ENCODE results near the gene SPATA16. TPM values are rescaled to one million over a fixed set of nuclear protein-coding genes. Genes with fewer than 3 reads are reported as not detected.

Gene SPATA16
- total and polyA plus RNA-seq, 2 experiments from 2014 or later, result not detected

DNA sequence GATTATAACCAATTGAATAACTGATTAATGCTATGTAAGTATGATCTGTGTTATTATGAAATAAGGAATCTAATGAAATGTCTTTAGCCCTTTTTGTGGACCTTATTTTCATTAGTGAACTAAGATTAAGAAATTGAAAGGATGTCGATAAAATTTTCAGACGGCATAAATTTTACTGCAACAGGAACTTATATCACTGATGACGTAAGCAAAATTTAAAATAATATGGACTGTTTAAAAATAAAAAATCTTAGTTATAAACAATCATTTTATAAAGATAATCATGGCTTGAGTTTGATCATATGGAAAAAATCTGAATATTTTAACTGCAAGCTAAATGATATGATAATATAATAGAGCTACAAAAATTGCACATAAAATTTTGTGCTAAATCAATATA, 112.7 kb downstream of the SPATA16 start:
- Histone ChIP-seq H3K9me2 (replicated peaks; ENCODE audit: insufficient read depth) (no peaks in the 10 kb centered on the region), H3K4me2 (no peak overlapping the region), H3K27ac (no peak overlapping the region), H2AFZ (no peak overlapping the region), H3K9me3 (ENCODE audit: low read depth) (no peaks in the 10 kb centered on the region), H3K4me1 (ENCODE audit: insufficient read depth) (no peaks in the 10 kb centered on the region), H3K36me3 (replicated peaks; ENCODE audit: insufficient read depth, low read depth) (no peaks in the 10 kb centered on the region), H3K27me3 (no peaks in the 10 kb centered on the region), H3K79me2 (no peaks in the 10 kb centered on the region), H3K4me3 (no peak overlapping the region), H4K20me1 (ENCODE audit: insufficient read depth, poor library complexity, severe bottlenecking) (no peaks in the 10 kb centered on the region)
- WGBS (ENCODE audit: low lambda C conversion rate, missing lambda C conversion rate), result 97% methylated on average over 3 of the region's 3 CpGs
- no peak for DNase-seq (ENCODE audit: low spot score)
- no peak for TF ChIP-seq CTCF (IDR thresholded peaks at IDR 0.05; ENCODE audit: poor library complexity)
- TF ChIP-seq EZH2phosphoT487 (IDR thresholded peaks at IDR 0.05; ENCODE audit: low read depth, severe bottlenecking, unreplicated experiment), result no peak
- TF ChIP-seq EZH2 (IDR thresholded peaks at IDR 0.05; ENCODE audit: borderline replicate concordance), result no peak

DNA sequence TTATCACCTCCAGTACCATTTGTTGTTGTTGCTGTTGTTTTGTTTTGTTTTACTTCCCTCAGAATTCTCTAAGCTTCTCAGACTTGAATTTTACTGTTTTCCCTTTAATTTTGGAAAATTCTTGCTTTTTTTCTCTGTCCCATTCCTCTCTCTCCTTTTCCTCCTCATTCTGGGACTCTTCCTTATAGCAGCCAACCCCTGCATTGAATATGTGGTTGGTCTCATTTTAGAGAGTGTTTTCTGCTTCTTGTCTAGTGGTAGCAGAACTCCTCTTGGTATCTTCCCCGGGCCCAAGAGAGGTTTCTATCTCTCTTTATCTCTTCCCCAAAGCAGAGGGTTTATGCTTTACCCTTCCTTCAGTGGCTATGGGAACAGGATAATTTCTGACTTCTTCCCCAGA, 113.6 kb downstream of the SPATA16 start:
- WGBS (ENCODE audit: low lambda C conversion rate, missing lambda C conversion rate), result 72% methylated on average over 1 of the region's 1 CpG
- H3K4me3 ChIP-seq, result no peak overlapping the region

DNA sequence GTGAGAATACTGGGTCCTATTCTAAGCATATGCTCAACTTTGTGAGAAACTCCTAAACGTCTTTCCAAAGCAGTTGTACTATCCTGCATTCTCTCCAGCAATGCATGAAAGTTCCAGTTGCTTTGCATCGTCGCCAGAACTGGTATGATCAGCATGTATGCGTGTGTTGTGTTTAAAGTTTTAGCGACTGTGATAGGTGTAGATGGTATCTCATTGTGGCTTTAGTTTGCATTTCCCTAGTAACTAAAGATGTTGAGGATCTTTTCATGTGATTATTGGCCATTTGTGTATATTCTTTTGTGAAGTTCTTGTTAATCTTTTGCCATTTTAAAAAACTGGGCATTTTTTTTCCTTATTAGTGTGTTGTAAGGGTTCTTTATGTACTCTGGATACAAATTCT, 115.1 kb downstream of the SPATA16 start:
- no peak for TF ChIP-seq CTCF (IDR thresholded peaks at IDR 0.05; ENCODE audit: poor library complexity)
- no peak overlapping the region for H3K27ac ChIP-seq
- H3K36me3 ChIP-seq (replicated peaks; ENCODE audit: insufficient read depth, low read depth), result no peaks in the 10 kb centered on the region
- WGBS (ENCODE audit: low lambda C conversion rate, missing lambda C conversion rate), result 50% methylated on average over 5 of the region's 5 CpGs
- H3K4me1 ChIP-seq (ENCODE audit: insufficient read depth), result no peaks in the 10 kb centered on the region
- no peak for DNase-seq (ENCODE audit: low spot score)
- no peaks in the 10 kb centered on the region for H3K9me3 ChIP-seq (ENCODE audit: low read depth)
- no peaks in the 10 kb centered on the region for H3K27me3 ChIP-seq
- no peak overlapping the region for H3K4me3 ChIP-seq
- H4K20me1 ChIP-seq (ENCODE audit: insufficient read depth, poor library complexity, severe bottlenecking), result no peaks in the 10 kb centered on the region
- H3K4me2 ChIP-seq, result no peak overlapping the region
- no peak overlapping the region for H2AFZ ChIP-seq
- H3K9me2 ChIP-seq (replicated peaks; ENCODE audit: insufficient read depth), result no peaks in the 10 kb centered on the region
- H3K79me2 ChIP-seq, result no peaks in the 10 kb centered on the region

More for the DNA sequence above, 113.6 kb downstream of the SPATA16 start:
- Histone ChIP-seq H3K4me2 (no peak overlapping the region), H3K9me2 (replicated peaks; ENCODE audit: insufficient read depth) (no peaks in the 10 kb centered on the region), H3K36me3 (replicated peaks; ENCODE audit: insufficient read depth, low read depth) (no peaks in the 10 kb centered on the region), H3K79me2 (no peaks in the 10 kb centered on the region), H3K4me1 (ENCODE audit: insufficient read depth) (no peaks in the 10 kb centered on the region), H3K27ac (no peak overlapping the region), H3K27me3 (no peaks in the 10 kb centered on the region), H4K20me1 (ENCODE audit: insufficient read depth, poor library complexity, severe bottlenecking) (no peaks in the 10 kb centered on the region), H2AFZ (no peak overlapping the region), H3K9me3 (ENCODE audit: low read depth) (no peaks in the 10 kb centered on the region)
- DNase-seq (ENCODE audit: low spot score), result no peak
- TF ChIP-seq CTCF (IDR thresholded peaks at IDR 0.05; ENCODE audit: poor library complexity) (no peak), EZH2phosphoT487 (IDR thresholded peaks at IDR 0.05; ENCODE audit: low read depth, severe bottlenecking, unreplicated experiment) (no peak), EZH2 (IDR thresholded peaks at IDR 0.05; ENCODE audit: borderline replicate concordance) (no peak)

DNA sequence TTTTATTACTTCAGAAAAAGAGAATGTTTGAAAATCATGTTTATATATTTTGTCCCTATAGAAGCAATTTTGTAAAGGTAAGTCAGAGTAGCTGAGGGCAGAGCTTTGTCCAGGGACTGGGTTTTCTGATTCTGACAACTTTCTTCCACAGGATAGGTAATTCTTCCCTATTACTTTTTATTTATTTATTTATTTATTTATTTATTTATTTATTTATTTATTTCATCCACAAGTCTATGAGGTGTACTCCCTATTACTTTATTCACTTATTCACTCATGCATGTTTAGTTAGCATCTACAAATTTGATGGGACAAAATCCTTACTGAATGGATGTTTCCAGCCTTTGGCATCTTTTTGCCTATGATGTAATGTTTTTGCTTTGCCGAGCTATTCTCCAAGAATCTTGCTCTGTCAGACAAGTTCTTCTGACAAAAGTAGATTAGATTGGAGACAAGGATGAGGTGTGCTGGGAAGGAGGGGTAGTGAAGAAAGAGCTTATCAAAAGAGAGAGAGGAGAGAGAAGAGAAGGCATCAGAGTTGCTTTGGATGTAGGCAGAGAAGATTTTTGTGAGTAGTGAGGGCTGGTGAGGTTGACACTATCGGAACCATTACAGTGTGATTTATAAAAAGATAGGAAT, 119.4 kb downstream of the SPATA16 start:
- no peak overlapping the region for H3K4me2 ChIP-seq

More for the DNA sequence above, 119.4 kb downstream of the SPATA16 start:
- H3K9me3 ChIP-seq (ENCODE audit: low read depth), result no peaks in the 10 kb centered on the region
- H3K27me3 ChIP-seq, result no peaks in the 10 kb centered on the region
- H3K27ac ChIP-seq, result no peak overlapping the region
- H3K36me3 ChIP-seq (replicated peaks; ENCODE audit: insufficient read depth, low read depth), result no peaks in the 10 kb centered on the region
- no peaks in the 10 kb centered on the region for H3K79me2 ChIP-seq
- no peaks in the 10 kb centered on the region for H4K20me1 ChIP-seq (ENCODE audit: insufficient read depth, poor library complexity, severe bottlenecking)
- no peak overlapping the region for H3K4me3 ChIP-seq
- 76% methylated on average over 2 of the region's 2 CpGs for WGBS (ENCODE audit: low lambda C conversion rate, missing lambda C conversion rate)
- no peaks in the 10 kb centered on the region for H3K9me2 ChIP-seq (replicated peaks; ENCODE audit: insufficient read depth)
- no peak for TF ChIP-seq CTCF (IDR thresholded peaks at IDR 0.05; ENCODE audit: poor library complexity)
- TF ChIP-seq EZH2phosphoT487 (IDR thresholded peaks at IDR 0.05; ENCODE audit: low read depth, severe bottlenecking, unreplicated experiment), result no peak
- TF ChIP-seq EZH2 (IDR thresholded peaks at IDR 0.05; ENCODE audit: borderline replicate concordance), result no peak
- DNase-seq (ENCODE audit: low spot score), result no peak
- H3K4me1 ChIP-seq (ENCODE audit: insufficient read depth), result no peaks in the 10 kb centered on the region
- H2AFZ ChIP-seq, result no peak overlapping the region
